GM12874 (cell line): Measurements from ENCODE around the gene TRAPPC6A.
A peak's percentile ranks its signal among the peaks of the same experiment; 100 is the strongest.

Experiments used
- TF ChIP-seq, protein P1 (sequence below): IDR thresholded peaks from 2 replicates; pipeline ENCODE4 v1.5.1; 2011; ENCODE audit warnings: low read depth, mild to moderate bottlenecking, control low read depth, low read length, moderate library complexity; ENCODE audit not compliant: insufficient read depth

Gene TRAPPC6A

GRCh38 chr19:45202637-45203036, 24.6 kb upstream of the TRAPPC6A start:
- TF ChIP-seq, protein P1, sequence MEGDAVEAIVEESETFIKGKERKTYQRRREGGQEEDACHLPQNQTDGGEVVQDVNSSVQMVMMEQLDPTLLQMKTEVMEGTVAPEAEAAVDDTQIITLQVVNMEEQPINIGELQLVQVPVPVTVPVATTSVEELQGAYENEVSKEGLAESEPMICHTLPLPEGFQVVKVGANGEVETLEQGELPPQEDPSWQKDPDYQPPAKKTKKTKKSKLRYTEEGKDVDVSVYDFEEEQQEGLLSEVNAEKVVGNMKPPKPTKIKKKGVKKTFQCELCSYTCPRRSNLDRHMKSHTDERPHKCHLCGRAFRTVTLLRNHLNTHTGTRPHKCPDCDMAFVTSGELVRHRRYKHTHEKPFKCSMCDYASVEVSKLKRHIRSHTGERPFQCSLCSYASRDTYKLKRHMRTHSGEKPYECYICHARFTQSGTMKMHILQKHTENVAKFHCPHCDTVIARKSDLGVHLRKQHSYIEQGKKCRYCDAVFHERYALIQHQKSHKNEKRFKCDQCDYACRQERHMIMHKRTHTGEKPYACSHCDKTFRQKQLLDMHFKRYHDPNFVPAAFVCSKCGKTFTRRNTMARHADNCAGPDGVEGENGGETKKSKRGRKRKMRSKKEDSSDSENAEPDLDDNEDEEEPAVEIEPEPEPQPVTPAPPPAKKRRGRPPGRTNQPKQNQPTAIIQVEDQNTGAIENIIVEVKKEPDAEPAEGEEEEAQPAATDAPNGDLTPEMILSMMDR = no peak

DNA sequence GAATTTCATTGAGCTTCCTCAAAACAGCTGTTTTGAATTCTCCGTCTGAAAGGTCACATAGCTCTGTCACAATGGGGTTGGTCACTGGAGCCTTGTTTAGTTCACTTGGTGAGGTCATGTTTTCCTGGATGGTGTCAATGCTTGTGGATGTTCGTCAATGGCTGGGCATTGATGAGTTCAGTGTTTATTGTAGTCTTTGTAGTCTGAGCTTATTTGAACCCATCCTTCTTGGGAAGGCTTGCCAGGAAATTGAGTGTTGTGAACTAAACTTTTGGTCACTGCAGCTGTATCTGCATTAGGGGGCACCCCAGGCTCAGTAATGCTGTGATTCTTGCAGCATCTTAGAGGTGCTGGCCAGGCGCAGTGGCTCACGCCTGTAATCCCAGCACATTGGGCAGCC, 22.5 kb upstream of the TRAPPC6A start:
- TF ChIP-seq, protein P1 = no peak

DNA sequence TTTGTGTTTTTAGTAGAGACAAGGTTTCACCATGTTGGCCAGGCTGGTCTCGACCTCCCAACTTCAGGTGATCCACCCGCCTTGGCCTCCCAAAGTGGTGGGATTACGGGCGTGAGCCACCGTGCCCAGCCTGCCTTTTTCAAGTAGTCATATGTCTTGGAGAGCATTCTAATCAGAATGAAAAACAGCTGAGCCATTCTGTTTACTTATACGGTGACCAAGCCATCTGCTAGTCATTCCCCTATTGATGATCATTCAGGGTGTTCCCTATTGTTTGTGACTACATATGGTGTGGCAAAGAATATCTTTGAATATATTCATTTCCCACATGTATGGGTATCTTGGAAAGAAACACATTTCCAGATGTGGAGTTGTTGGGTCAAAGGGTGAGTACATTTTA, 17.7 kb upstream of the TRAPPC6A start:
- TF ChIP-seq, protein P1 = no peak

- TF ChIP-seq, protein P1 = no peak
Observed at GRCh38 chr19:45191375-45191774, 13.3 kb upstream of the TRAPPC6A start.

DNA sequence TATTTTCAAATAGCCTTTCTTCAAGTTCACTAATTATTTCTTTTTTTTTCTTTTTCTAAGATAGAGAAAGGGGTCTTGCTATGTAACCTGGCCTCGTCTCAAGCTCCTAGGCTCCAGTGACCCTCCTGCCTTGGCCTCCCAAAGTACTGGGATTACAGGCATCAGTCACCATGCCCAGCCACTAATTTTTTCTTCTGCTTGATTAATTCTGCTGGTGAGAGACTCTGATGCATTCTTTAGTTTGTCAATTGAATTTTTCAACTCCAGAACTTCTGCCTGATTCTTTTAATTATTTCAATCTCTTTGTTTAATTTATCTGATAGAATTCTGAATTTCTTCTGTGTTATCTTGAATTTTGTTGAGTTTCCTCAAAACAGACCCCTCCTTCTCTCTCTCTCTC, 11.9 kb upstream of the TRAPPC6A start:
- TF ChIP-seq, protein P1 = no peak

- TF ChIP-seq, protein P1 = peak; percentile 62
Observed at GRCh38 chr19:45187421-45188100, 9.5 kb upstream of the TRAPPC6A start.

GRCh38 chr19:45186509-45187334, 8.7 kb upstream of the TRAPPC6A start:
- TF ChIP-seq, protein P1 = no peak
